GM21723 (cell line): ENCODE measurements around the gene KCNH6.

Source experiments
- ATAC-seq: cut with Tn5 transposase; IDR thresholded peaks from one replicate; pipeline ENCODE4 v1.9.1; 2021; ENCODE audit warnings: mild to moderate bottlenecking, moderate library complexity; ENCODE audit not compliant: unreplicated experiment

KCNH6 gene

DNA sequence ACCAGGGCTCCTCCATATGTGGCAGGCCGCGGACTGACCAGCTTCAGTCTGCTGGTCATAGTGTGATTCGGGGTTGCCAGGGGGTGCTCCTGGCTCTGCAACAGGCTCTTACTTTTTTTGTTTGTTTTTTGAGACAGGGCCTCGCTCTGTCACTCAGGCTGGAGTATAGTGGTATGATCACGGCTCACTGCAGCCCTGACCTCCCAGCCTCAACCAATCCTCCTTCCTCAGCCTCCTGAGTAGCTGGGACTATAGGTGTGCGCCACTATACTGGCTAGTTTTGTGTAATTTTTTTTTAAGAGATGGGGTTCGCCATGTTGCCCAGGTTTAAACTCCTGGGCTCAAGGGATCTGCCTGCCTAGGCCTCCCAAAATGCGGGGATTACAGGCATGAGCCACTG, 11.8 kb upstream of the KCNH6 start:
- no peak for ATAC-seq

DNA sequence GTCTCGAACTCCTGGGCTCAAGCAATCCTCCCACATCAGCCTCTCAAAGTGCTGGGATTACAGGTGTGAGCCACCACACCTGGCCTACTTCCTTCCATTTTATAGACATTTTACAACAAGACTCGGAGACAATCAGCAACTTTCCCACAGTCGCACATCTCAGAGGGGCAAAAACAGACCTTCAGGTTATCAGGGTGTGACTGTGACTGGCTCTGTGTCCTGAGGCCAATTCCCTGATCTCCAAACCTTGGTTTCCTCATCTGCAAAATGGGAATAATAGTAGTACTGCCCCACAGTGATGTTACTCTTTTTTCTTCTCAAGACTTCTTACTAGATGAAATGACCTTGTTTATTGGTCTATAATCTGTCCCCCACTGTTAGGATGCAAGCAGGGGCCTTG, 10.8 kb upstream of the KCNH6 start:
- ATAC-seq, result no peak

DNA sequence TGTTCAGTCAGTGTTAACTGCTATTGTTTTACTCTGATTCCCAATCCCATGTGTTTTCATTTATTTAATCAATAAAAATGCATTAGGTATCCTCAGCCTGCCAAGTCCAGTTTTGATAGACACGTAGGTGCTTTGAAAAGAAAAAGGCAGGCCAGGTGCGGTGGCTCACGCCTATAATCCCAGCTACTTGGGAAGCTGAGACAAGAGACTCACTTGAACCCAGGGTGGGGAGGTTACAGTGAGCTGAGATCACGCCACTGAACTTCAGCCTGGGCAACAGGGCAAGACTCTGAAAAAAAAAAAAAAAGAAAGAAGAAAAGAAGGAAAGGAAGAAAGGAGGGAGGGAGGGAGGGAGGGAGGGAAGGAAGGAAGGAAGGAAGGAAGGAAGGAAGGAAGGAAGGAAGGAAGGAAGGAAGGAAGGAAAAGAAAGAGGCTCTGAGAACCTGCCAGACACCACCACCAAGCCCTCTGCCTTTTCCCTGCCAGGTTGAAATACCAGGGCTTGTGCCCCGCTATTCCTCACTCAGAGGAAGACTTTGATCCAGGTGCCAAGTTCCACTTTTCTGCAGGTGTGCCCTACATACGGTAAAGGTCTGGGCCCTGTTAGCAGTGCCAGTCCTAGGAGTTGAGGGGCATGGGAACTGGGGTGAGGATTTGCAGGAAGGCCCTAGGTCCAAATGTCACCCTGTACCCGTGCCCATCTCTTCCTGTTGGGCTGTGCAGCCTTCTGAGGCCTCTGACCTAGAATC, 10.1 kb upstream of the KCNH6 start:
- ATAC-seq, result no peak

DNA sequence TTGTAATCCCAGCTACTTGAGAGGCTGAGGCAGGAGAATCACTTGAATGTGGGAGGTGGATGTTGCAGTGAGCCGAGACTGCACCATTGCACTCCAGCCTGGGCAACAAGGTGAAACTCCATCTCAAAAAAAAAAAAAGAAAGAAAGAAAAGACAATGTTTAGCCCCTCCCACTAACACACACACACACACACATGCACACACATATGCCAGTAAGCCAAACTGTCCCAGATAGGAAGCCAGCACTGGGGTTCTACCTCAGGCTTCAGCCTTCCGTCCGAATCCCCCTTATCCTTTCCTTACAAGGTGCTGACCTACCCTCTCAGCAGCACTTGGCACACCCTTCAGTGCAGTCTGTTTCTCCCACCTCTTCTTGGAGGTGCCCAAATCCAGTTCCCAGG, 8.7 kb upstream of the KCNH6 start:
- ATAC-seq, result peak; percentile 25

DNA sequence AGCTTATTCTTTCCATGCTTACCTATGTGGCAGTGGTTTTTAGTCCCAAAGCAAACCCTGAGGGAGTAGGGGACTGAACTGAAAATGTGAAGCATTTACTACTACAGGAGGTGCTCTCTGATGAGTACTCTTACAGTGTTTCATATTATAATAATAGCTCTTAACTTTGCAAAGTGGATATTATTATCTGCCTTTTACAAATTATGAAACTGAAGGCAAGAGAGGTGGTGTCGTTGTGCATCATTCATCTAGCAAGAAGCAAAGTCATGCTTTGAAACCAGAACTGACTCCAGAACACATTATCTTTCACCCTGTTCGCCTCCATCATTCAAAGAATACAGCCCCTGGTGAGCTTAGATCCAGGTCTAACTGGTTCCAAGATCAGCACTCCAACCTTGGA, 8.2 kb upstream of the KCNH6 start:
- ATAC-seq, result peak; percentile 61

DNA sequence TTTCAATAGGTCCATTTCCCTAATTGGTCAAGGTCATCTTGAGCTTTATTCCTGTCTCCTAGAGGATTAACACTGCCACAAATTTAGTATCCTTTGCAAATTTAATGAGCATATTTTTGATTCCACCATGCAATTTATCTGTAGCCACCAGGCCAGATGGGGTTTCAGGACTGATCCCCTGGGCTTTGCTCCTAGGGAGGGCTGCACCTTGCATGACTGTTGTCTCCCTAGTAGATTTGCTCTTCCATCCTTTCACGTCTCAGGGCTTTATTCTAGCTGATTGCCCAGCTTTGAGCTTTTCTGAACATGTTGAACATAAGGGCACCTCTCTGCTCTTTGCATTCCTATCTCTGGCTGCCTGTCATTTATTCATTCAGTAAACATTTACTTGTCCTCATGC, 7.7 kb upstream of the KCNH6 start:
- ATAC-seq, result no peak

DNA sequence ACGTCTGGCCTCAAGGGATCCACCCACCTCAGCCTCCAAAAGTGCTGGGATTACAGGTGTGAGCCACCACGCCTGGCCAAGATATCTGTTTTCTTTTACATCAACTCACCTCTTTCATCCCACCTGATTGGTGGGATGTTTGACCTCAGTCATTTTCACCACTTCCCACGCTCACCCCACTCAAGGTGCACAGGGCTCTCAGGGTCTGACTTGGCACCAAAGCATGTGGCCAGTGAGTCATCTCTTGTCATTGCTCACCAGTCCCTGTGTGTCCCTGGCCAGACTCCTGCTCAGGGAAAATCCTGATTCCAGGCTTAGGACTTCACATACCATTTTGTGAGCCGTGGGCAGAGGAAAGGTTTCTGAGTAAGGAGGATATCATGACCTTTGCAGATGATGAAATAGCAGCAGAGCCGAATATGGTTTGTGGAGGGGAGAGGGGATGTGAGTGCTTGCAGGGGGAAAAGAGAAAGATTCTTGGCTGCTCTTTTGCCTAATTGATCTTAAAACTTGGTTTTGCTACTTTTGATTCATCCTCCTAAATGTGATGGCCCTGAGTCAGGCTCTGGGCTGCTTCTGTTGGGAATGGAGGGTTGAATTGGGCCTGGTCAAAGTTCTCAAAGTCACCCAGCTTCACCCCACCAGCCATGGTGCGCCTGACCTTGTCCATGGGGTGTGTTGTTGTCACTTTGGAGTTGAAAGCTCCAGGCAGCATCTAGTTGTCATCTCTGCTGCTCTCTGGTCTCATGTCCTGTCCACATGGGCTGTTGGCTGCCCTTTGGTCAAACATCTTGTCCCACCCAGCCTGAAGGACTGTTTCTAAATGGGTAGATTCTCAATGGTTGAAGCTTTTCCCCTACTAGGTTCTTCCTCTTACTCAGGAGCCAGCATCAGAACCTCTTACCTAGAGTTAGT, 6.0 kb upstream of the KCNH6 start:
- ATAC-seq, result no peak

DNA sequence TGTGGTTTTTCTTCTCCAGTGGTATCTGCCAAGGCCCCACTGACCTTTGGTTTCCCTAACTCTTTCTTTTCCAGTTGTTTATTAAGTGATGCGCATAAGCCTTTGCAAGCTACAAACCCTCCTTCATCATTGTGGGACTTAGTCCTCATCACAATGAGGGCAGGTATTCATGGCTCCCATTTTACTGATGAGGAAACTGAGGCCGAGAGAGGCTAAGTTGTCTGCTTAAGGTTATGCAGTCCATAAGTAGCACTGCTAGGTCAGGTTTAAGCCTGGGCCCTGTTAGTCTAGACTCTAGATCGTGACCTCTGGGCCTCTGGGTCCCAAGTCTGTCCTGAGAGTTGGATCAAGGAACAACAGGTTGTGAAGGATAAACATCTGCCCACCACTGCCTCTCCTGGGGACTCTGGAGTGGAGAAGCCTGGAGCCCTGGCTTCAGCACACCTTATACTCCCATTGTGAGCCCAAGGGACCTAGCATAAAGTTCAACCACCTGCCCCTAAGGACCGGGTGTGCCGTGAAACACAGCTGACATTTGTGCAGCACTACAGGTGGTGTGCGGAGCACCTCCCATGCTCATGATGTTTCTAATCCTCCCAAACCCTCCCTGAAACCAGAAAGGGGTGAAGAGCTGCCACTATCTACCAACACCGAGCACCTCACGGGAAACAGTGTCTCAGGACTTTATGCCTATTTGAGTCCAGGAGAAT, 5.2 kb upstream of the KCNH6 start:
- no peak for ATAC-seq

DNA sequence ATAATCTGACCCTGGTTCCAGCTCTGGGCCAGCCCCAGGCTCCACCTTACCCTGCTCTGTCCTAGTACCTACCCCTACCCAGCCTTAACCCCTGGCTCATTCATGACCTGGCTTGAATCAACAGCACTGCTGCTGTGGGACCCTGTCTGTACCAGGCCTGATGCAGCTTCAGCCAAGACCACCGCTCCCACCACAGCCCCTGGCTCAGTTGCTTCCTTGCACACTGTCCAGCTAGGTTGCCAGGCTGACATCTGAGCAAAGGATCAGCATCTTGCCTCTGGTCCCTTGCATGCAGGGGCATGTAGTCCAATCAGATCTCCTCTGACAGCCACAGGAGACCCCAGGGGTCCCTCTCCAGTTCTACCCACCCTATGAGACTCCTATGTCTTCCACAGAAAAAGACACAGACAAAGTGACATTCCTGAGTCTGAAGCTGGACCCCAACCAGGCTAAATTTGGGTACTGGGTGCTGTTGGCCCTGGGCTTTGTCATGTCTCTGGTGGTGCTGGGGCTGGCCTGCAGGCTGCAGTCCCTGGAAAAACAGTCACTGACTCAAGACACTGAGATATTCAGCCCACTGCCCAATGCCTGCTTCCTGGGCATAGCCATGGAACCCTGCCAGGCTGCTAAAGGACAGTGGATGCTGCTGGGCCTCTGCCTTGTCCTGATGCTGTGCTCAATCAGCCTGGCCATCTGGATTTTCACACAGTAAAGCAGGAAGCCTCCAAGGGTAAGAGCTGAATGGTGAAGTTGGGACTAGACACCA, 3.9 kb upstream of the KCNH6 start:
- ATAC-seq, result no peak

DNA sequence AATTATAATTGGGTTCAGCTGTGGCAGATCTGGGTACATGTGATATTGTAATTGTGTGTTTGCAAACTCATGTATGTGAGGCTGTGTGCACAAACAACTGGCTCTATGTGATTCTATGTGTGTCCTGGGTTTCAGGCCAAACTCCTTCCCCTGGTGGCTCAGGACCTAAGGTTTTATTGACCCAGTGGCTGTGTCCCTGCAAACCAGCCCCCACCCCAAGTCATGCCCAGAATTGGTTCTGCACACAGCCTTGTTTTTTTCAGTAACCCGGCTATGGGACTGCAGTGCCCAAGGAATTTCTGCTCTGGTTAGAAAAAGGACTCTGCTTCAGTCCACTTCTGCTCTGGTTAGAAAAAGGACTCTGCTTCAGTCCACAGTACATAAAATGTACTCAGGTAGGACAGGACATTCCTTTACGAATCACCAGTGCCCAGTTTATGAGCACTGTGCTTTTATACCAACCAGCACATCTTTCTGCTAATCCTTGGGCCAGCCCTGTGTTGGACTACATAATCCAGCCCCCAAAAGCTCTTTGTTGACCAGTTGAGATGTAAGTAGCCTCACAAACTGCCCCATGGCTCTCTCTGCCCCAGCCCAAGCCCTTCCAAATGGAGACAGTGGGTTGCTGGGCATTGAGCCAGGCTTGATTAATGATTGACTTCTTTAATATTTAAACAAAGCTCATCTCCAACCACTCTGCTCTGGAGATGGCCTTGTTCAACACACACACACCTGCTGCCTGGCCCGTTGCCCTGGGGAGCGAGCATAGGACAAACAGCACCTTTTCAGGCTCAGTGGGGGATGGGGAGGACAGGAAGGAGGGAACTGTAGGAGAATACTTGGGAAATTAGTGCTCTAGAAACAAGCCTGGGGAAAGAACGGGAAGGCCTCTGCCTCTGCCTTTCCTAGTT, 2.9 kb upstream of the KCNH6 start:
- no peak for ATAC-seq

DNA sequence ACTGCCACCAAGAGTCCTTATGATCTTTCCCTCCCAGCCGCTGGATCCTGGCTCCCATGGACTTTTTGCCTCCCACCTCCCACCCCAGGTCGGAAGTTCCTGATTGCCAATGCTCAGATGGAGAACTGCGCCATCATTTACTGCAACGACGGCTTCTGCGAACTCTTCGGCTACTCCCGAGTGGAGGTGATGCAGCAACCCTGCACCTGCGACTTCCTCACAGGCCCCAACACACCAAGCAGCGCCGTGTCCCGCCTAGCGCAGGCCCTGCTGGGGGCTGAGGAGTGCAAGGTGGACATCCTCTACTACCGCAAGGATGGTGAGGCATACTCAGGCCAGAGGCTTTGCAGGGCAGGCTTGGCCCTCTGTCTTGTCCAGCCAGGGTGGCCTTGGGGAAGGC, 893 bp downstream of the KCNH6 start:
- no peak for ATAC-seq

DNA sequence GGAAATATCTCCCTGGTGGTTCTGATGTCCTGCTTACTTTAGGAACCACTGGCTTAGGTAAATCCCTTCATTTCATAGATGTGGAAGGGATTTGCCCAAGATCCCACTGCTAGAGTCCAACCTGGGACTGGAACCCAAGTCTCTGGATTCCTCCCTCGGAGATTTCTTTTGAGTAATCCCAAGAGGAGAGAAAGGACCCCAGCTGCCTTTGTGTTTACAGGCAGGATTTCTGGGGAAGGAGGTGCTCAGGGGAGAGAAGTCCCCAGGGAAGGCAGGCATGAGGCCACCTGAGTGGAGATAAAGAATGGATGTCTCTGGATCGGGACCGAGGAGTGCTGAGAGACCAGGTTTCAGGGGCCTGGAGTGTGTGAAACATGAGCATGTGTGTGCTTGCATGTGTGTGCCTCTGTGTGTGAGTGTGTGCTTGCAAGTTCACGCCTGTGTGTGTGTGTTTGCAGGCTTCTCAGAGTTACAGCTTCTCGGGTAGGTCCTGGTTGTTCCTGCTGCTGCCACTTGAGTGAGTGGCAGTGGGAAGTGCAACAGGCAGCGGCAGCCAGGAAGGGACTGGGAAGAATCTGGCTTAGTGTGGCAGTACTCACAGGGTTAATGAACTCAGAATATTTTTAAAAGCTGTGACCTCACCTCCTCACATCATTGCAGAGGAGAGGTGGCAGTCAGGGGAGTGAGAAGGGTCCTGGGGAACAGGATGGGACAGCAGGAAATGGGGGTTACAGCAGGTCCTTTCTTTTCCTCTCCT, 2.2 kb downstream of the KCNH6 start:
- ATAC-seq, result no peak

DNA sequence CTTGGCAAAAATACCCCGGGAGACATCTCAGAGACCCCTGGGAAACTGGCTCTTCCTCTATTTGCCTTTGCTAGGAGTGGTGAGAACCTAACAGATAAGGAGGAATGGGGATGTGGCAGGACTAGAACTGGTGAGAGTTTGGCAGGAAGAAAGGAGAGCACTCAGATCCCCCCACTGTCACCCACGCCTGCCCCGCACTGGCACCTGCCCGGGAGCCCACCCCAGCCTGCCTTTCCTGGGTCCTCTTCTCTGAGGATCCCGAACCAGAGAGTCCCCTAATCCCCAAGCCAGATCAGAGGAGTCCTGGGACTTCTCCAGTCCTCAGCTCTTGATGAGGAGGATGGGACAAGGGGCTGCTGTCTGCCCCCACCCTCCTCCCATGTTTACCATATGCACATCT, 3.7 kb downstream of the KCNH6 start:
- no peak for ATAC-seq

DNA sequence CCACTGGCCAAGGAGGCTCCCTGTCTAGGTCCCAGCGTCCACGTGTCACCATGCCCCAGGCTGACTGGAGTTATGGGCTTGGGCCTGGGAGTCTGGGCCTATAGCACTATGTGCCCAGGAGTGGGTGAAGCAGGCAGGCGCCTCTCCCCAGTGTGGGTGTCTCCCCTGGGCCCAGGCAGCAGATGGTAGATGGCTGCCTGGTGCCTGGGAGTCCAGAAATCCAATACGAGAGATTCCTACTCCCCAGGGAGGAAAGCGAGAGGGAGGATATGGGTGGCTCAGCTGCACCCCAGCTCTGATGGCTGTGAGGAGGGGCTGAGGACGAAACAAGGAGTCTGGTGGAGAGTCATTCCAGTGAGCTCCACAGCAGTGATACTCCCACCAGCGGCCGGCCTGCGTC, 5.0 kb downstream of the KCNH6 start:
- ATAC-seq, result no peak

DNA sequence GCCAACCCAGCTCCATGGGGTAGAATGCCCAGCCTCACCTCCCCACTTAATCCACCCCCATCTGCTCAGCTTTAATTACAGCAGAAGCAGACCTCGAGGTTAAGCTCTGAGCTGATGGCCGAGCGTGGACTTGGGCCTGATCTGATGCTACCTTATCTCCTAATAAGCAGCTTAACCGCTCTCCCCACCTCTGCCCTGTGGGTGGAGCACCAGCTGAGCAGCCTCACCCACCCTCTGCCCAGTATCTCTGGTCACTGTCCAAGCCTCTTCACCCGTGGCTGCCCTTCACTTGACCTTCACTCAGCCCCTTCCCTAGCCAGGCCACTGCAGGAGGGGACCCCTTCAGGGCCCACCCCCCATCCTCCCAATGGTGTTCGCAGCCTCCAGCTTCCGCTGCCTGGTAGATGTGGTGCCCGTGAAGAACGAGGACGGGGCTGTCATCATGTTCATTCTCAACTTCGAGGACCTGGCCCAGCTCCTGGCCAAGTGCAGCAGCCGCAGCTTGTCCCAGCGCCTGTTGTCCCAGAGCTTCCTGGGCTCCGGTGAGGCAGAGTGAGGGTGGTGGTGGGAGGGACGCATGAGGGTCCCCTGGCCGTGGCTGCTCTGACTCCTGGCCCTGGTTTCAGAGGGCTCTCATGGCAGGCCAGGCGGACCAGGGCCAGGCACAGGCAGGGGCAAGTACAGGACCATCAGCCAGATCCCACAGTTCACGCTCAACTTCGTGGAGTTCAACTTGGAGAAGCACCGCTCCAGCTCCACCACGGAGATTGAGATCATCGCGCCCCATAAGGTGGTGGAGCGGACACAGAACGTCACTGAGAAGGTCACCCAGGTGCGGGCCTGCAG, 6.8 kb downstream of the KCNH6 start:
- ATAC-seq, result no peak

DNA sequence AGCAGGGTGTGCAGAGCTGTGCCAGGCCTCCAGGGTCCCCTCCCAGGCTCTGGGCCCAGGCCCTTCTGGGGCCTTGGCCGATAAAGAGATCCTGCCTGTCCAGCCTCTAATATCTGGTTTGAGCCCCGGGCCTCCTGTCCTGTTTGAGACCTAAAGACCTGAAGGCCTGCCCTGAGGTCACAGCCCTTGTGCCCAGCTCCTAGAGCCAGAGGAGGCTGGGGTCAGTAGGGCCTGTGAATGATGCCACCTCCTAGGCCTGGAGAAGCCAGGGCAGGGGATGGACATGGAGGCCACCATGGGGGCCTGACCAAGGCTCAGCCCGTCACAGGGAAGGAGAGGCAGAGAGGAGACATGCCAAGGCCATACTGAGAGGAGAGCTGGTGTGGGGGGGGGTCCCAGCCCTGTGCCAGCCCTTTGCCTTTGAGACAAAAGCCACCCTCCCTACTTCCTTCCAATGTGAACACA, 7.4 kb downstream of the KCNH6 start:
- ATAC-seq, result no peak

DNA sequence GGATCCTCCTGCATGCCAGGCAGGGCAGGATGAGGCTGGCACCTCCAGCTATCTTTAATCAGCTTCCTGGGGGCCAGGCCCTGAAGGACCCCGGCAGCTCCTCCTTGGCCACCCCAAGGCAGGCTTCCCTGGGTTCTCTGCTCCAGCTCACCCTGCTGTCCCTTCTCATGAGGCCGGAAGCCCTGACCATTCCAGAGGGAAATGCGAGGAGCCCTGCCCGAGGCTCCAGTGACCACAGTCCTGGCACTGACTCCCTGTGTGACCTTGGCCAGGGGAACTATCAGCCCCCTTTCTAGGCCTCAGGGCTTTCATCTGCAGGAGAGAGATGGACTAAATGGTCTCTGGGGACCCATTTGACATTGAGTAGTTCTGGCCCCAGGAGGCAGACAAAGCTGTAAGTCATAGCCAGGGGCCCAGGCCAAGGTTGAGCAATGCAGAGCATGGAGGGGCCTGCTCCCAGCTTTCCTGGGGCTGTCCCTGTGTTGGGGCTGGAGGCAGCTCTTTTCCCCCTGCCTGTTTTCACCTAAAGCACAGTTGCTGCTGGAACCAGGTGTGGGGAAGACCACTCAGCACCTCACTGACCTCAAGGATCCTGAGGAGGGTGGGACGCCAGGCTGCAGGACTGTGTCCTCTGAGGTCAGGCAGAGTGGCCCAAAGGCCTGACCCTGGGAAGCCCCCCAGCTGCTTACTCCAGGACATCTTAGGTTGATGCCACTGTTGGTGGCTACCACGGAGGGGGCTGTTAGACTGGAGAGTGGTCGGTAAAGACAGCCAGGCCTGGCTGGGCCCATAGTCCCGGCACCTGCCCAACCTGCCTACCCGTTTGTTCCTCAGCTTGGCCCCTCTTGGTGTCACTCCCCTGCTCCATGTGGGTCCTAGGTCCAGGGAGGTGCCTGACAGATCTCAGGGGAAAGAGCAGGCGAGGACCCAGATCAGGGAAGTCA, 8.1 kb downstream of the KCNH6 start:
- ATAC-seq, result no peak
